HG03108 (cell line): ENCODE data around the gene CHMP4B.

ENCODE experiments used
- ATAC-seq: cut with Tn5 transposase; IDR thresholded peaks from one replicate; pipeline ENCODE4 v1.9.1; 2021; ENCODE audit warnings: moderate library complexity; ENCODE audit not compliant: unreplicated experiment

The CHMP4B gene, protein sequence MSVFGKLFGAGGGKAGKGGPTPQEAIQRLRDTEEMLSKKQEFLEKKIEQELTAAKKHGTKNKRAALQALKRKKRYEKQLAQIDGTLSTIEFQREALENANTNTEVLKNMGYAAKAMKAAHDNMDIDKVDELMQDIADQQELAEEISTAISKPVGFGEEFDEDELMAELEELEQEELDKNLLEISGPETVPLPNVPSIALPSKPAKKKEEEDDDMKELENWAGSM

DNA sequence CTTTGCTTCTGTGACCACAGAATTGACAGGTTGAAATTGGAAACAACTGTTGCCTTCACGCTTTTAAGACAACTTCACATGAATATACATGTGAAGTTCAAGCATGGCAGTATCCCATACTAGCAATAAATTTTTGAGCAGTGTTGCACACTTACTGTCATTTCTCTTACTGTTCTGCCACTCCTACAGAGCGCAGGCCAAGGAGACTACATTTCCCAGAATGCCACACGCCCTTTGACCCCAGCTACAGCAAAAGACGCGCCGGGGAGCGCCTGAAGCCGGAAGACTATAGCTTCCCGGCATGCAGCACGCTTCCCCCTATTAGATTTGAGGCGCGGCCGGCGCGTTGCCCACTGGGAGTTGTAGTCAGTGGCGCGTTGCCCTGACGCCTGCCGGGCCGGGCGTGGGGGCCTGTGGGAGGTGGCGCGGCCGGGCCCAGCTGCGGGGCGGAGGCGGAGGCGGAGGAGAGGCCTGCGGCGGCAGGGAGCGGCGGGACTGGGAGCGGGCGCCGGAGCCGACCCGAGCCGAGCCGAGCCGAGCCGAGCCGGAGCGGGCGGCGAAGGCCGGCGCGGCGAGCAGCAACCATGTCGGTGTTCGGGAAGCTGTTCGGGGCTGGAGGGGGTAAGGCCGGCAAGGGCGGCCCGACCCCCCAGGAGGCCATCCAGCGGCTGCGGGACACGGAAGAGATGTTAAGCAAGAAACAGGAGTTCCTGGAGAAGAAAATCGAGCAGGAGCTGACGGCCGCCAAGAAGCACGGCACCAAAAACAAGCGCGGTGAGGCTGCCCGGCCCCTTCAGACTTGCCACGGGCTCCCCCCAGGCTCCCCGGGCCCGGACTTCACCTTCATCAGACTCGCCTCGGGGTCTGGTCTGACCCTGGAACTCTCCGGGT, at the start of gene CHMP4B:
TSS of gene CHMP4B (plus strand) at position 464 of the 891 bp plus-strand sequence. CDS start at position 585, 121 bp downstream.
- peak; percentile 92 for ATAC-seq

GRCh38 chr20:33761698-33762250, 49.4 kb upstream of the CHMP4B start:
- no peak for ATAC-seq

- no peak for ATAC-seq
These were observed 46.0 kb upstream of the CHMP4B start for GRCh38 chr20:33765099-33765498.

DNA sequence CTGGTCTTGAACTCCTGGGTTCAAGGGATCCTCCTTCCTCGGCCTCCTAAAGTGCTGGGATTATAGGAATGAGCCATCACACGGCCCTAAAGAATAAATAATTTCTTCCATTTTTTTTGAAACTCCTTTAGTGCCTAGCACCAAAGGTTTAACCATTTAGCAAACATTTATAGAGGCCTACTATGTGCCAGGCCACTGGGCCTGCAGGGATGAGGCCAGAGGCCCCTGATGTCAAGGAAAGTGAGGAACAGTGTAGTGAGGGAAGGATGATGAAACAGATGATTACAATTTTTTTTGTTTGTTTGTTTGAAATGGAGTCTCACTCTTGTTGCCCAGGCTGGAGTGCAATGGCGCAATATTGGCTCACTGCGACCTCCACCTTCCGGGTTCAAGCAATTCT, 45.6 kb upstream of the CHMP4B start:
- no peak for ATAC-seq

DNA sequence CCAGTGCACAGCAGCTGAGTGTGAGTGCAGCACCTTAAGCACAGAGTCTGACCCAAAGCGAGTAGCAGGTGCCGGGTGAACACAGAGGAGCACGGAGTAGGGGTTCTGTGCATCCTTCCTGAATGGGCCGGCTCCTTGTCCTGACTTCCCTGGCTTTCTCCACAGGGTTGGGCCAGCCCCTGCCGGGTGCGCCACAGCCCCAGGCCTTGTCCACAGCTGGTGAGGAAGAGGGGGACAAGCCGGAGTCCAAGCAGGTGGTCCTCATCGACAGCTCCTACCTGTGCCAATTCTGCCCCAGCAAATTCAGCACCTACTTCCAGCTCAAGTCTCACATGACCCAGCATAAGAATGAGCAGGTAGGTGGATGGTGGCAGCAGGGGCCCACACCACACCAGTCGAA, 44.5 kb upstream of the CHMP4B start:
- ATAC-seq = no peak

DNA sequence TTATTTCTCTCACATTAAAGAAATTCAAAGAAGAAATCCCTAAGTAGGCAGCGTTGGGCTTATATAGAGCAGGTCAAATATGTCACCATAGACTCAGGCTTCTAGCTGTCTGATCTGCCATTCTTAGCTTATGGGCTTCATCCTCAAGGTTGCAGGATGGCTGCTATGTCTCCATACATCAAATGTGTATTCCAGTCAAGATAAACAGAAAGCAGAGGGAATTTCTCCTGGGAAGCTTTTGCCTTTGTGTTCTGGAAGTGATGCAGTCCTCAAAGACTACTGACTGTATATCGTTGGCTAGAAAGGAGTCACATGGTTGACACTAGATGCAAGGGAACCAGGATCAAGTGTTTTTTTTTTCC, 43.4 kb upstream of the CHMP4B start:
- no peak for ATAC-seq

DNA sequence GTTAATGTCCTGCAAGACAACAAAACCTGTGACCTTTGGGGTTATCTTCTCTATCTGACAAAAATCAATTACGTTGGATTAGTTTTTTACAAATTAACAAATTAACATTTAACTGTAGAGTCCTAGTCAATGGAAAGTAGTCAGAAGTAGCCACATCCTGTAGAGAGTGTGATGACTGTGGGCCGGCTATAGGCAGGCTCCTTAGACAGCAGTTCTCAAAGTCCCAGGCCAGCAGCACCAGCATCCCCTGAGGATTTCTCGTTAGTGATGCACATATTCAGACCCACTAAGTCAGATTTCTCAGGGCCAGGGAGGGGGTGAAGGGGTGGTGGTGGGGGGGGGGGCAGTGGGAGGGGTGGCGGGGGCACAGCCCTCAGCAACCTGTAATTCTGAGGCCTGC, 42.1 kb upstream of the CHMP4B start:
- no peak for ATAC-seq

GRCh38 chr20:33770005-33770404, 41.1 kb upstream of the CHMP4B start:
- no peak for ATAC-seq

DNA sequence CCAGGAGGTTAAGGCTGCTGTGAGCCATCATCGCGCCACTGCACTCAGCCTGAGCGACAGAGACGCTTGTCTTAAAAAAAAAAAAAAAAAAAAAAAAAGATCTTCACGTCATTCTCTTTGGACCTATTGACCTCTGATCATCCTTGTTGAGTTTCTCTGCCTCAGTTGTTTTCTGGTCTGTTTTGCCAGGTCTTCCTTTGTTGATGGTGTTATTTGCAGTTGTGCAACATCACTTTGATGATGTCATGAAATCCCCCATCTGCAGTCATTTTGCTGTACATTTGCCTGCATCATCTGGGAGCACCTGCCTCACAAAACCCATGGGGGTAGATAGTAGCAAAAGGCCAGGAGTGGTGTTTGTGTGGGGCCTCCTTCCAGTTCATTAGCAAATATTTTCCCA, 39.2 kb upstream of the CHMP4B start:
- no peak for ATAC-seq

- ATAC-seq = no peak
These were observed 38.7 kb upstream of the CHMP4B start for GRCh38 chr20:33772439-33772838.

DNA sequence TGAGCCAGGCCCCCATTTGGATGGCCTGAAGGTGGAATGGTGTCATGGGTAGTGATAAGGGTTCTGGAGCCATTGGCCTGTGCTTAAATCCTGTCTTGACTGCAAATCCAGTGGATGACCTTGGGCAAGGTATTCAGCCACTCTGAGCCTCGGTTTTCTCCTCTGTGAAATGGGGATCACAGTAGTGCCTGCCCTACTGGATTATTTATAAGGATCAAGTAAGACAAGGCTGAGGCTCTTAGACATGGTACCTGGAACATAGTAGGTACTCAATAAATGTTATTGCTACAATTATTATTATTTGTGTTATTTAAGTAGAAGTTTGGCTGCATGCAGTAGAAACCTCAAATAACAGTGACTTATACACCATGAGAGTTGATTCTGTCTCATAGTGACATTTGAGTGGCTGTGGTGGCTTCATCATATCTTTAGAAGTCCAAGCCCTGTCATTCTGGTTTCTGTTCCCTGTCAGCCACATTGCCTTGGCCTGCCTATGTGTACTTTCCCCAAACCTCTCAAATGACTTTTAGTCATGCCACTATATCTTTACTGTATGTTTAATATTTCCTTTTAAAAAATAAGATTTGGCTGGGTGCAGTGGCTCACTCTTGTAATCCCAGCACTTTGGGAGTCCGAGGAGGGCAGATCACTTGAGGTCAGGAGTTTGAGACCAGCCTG, 37.6 kb upstream of the CHMP4B start:
- peak; percentile 55 for ATAC-seq

GRCh38 chr20:33777816-33778215, 33.3 kb upstream of the CHMP4B start:
- no peak for ATAC-seq

- no peak for ATAC-seq
These were observed 30.0 kb upstream of the CHMP4B start for GRCh38 chr20:33781133-33781532.

DNA sequence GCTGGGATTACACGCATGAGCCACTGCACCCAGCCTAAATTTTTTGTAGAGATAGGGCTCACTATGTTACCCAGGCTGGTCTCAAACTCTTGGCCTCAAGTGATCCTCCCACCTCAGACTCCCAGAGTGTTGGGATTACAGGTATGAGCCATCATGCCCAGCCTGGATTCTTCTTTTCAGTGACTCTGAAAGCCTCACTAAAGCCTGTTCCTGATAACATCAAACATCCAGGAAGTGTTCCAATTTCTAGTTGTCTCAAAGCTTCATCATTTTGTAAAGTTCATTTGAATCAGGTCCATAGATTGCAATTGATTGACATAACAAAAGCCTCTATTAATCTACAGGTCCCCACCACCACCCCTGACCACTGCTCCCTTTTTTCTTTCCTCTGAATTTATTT, 29.2 kb upstream of the CHMP4B start:
- no peak for ATAC-seq

- no peak for ATAC-seq
These were observed 27.9 kb upstream of the CHMP4B start for GRCh38 chr20:33783256-33783655.

- ATAC-seq = no peak
These were observed 27.3 kb upstream of the CHMP4B start for GRCh38 chr20:33783818-33784217.

- no peak for ATAC-seq
These were observed 26.9 kb upstream of the CHMP4B start for GRCh38 chr20:33784225-33784624.

DNA sequence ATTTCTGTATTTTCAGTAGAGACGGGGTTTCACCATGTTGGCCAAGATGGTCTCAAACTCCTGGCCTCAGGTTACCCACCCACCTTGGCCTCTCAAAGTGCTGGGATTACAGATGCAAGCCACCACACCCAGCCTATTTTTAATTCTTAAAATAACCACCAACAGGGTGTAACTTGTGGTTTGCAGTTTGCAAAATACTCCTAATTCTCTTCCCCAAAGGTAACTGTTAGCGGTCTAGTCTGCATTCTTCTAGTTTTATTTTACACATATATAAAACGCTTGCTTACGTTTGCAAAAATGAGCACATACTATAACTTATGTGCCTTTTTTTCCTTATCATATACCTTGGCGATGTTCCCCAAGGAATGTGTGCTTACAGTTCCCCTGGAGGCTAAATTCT, 25.6 kb upstream of the CHMP4B start:
- ATAC-seq = no peak

DNA sequence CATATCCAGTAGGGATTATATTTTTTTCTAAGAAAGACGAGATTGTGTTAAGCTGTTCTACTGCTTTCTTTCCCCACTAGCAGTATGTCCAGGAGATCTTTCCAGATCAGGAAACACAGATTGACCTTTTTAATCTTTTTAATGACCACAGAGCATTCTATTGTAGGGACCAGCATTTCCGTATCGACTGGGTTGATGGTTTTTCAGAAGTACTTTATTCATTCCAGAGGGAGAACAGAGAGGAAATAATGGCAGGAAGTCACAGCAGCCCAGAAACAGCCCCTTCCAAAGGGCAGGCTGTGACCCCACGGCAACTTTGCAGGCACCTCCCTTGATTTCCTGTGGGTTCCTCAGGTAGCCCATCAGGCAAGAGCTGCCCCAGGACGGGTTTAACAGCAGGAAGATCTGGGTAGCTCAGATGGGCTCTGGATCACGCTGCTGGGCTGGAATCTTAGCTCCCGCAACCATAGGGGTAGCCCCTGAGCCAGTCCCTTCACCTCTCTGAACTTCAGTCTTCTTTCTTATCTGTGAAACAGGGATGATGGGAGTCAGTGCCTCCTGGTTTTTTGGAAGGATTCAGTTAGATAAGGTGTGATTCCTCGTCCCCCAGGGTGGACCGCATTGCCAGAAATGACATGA, 23.8 kb upstream of the CHMP4B start:
- ATAC-seq = no peak

- no peak for ATAC-seq
These were observed 22.6 kb upstream of the CHMP4B start for GRCh38 chr20:33788351-33789049.
